Measurements from ENCODE around the gene IGF2BP3. TPM values are rescaled to one million over a fixed set of nuclear protein-coding genes. Genes with fewer than 3 reads are reported as not detected.

The IGF2BP3 gene
- total RNA-seq, 1 donor from 2014 or later, result not detected

GRCh38 chr7:23294549-23295400 is 175.5 kb downstream of the IGF2BP3 start:
- no peak for DNase-seq (ENCODE audit: low spot score in 2 of 2)
- no peak overlapping the region for H3K4me3 ChIP-seq
- peaks cover 0 to 4% of the 10 kb centered on the region in 2 donors for H3K4me1 ChIP-seq
- intact Hi-C loops (cut with DNase I), result loop anchor here (5.0 to 10.0 kb wide), 4 partner anchors 238 to 570 kb away; partner anchors contain the start of genes CCDC126, IL6 and TRA2A
- H3K36me3 ChIP-seq, result no peaks in the 10 kb centered on the region
- no peaks in the 10 kb centered on the region for H3K9me3 ChIP-seq
- no peaks in the 10 kb centered on the region for H3K27me3 ChIP-seq
- no peak for TF ChIP-seq CTCF (IDR thresholded peaks at IDR 0.05)
- H3K27ac ChIP-seq, result no peak overlapping the region

- no peak for DNase-seq (ENCODE audit: low spot score in 2 of 2)
- no peak for TF ChIP-seq CTCF (IDR thresholded peaks at IDR 0.05)
- intact Hi-C loops (cut with DNase I), result loop anchor here (10.0 kb wide), 2 partner anchors 439 to 569 kb away; partner anchors contain the start of gene IL6
- H3K27me3 ChIP-seq, result no peaks in the 10 kb centered on the region
- no peak overlapping the region for H3K4me3 ChIP-seq
- H3K9me3 ChIP-seq, result no peaks in the 10 kb centered on the region
- H3K4me1 ChIP-seq, result peaks cover 0 to 4% of the 10 kb centered on the region in 2 donors
- no peak overlapping the region for H3K27ac ChIP-seq
- no peaks in the 10 kb centered on the region for H3K36me3 ChIP-seq
These were observed 176.7 kb downstream of the IGF2BP3 start for GRCh38 chr7:23293500-23294073.

GRCh38 chr7:23292623-23293022 is 177.7 kb downstream of the IGF2BP3 start:
- Histone ChIP-seq H3K4me1 (no peaks in the 10 kb centered on the region), H3K4me3 (no peak overlapping the region), H3K27me3 (no peaks in the 10 kb centered on the region), H3K36me3 (no peaks in the 10 kb centered on the region), H3K9me3 (no peaks in the 10 kb centered on the region), H3K27ac (no peak overlapping the region)
- TF ChIP-seq CTCF (IDR thresholded peaks at IDR 0.05), result no peak
- intact Hi-C loops (cut with DNase I), result loop anchor here (10.0 kb wide), 2 partner anchors 438 to 568 kb away; partner anchors contain the start of gene IL6
- no peak for DNase-seq (ENCODE audit: low spot score in 2 of 2)

GRCh38 chr7:23291957-23292560 is 178.2 kb downstream of the IGF2BP3 start:
- intact Hi-C loops (cut with DNase I), result loop anchor here (10.0 kb wide), 2 partner anchors 437 to 567 kb away; partner anchors contain the start of gene IL6
- TF ChIP-seq CTCF (IDR thresholded peaks at IDR 0.05), result no peak

GRCh38 chr7:23290993-23291392 is 179.3 kb downstream of the IGF2BP3 start:
- no peak overlapping the region for H3K4me3 ChIP-seq
- intact Hi-C loops (cut with DNase I), result loop anchor here (10.0 kb wide), 2 partner anchors 436 to 566 kb away; partner anchors contain the start of gene IL6
- H3K27me3 ChIP-seq, result no peaks in the 10 kb centered on the region
- H3K9me3 ChIP-seq, result no peaks in the 10 kb centered on the region
- H3K4me1 ChIP-seq, result no peaks in the 10 kb centered on the region
- no peak for TF ChIP-seq CTCF (IDR thresholded peaks at IDR 0.05)
- no peaks in the 10 kb centered on the region for H3K36me3 ChIP-seq
- no peak overlapping the region for H3K27ac ChIP-seq
- DNase-seq (ENCODE audit: low spot score in 2 of 2), result no peak

More at GRCh38 chr7:23291957-23292560, 178.2 kb downstream of the IGF2BP3 start:
- no peaks in the 10 kb centered on the region for H3K9me3 ChIP-seq
- no peaks in the 10 kb centered on the region for H3K27me3 ChIP-seq
- no peak overlapping the region for H3K4me3 ChIP-seq
- no peaks in the 10 kb centered on the region for H3K36me3 ChIP-seq
- no peaks in the 10 kb centered on the region for H3K4me1 ChIP-seq
- DNase-seq (ENCODE audit: low spot score in 2 of 2), result no peak
- H3K27ac ChIP-seq, result no peak overlapping the region

All from ascending aorta (tissue), 2 donors.